Smooth muscle cell (in vitro differentiated cells): ENCODE measurements around the gene RNF145. TPM values are rescaled to one million over a fixed set of nuclear protein-coding genes. Genes with fewer than 3 reads are reported as not detected.

ENCODE experiments used
- DNase-seq: peaks from one replicate; lab custom pipeline; 2025; ENCODE audit not compliant: unreplicated experiment; lab: John Stamatoyannopoulos, UW
- H2AFZ ChIP-seq: fragments of 200-600 bp; sonication (generic); 2 replicates; pipeline ENCODE4 v1.6.0; 2016; ENCODE audit warnings: antibody characterized with exemption, low read depth, mild to moderate bottlenecking
- H3F3A ChIP-seq: fragments of 200-600 bp; sonication (generic); 2 replicates; pipeline ENCODE4 v1.6.0; 2017; ENCODE audit warnings: antibody characterized with exemption, low read depth
- H3K27ac ChIP-seq: fragments of 200-600 bp; sonication (generic); 2 replicates; pipeline ENCODE4 v1.5.1; 2016; ENCODE audit warnings: low read depth, mild to moderate bottlenecking
- H3K27me3 ChIP-seq: fragments of 200-600 bp; sonication (generic); 2 replicates; pipeline ENCODE4 v1.6.1; 2016; ENCODE audit warnings: low read depth, mild to moderate bottlenecking
- H3K36me3 ChIP-seq: fragments of 200-600 bp; sonication (generic); 2 replicates; pipeline ENCODE4 v1.5.1; 2016; ENCODE audit warnings: low read depth
- H3K4me1 ChIP-seq: fragments of 200-600 bp; sonication (generic); 2 replicates; pipeline ENCODE4 v1.5.1; 2016; ENCODE audit warnings: low read depth
- H3K4me2 ChIP-seq: fragments of 200-600 bp; sonication (generic); 2 replicates; pipeline ENCODE4 v1.6.0; 2016; ENCODE audit warnings: mild to moderate bottlenecking
- H3K4me3 ChIP-seq: fragments of 200-600 bp; sonication (generic); 2 replicates; pipeline ENCODE4 v1.5.1; 2016; ENCODE audit warnings: mild to moderate bottlenecking
- H3K79me2 ChIP-seq: fragments of 200-600 bp; sonication (generic); 2 replicates; pipeline ENCODE4 v1.6.0; 2016; ENCODE audit warnings: low read depth, mild to moderate bottlenecking
- H3K9ac ChIP-seq: fragments of 200-600 bp; sonication (generic); 2 replicates; pipeline ENCODE4 v1.6.0; 2016; ENCODE audit warnings: low read depth
- H3K9me3 ChIP-seq: fragments of 200-600 bp; sonication (generic); replicated peaks from 2 replicates; pipeline ENCODE4 v1.5.1; 2016; ENCODE audit warnings: low read depth
- H4K20me1 ChIP-seq: fragments of 200-600 bp; sonication (generic); 2 replicates; pipeline ENCODE4 v1.6.0; 2016; ENCODE audit warnings: low read depth
- CTCF ChIP-seq: fragments of 200-600 bp; sonication (generic); IDR thresholded peaks from 2 replicates; pipeline ENCODE4 v1.5.1; 2017; ENCODE audit warnings: borderline replicate concordance, mild to moderate bottlenecking, antibody characterized with exemption; ENCODE audit not compliant: insufficient read depth, poor library complexity, severe bottlenecking
- WGBS: methylation state at CpG from one replicate; pipeline ENCODE4 v1.1.7; 2016; ENCODE audit warnings: low lambda C conversion rate; 5-methylcytosine and 5-hydroxymethylcytosine counted together
- polyA plus RNA-seq: library from polyadenylated mRNA; unstranded; fragments of >200 nt; fragmentation: Nextera tagmentation; extraction: Ambion mirVana; gene quantifications from 2 replicates; pipeline ENCODE4 v1.2.1, GENCODE V29; 2016
- total RNA-seq: library from RNA; depleted of rRNA; stranded (reverse); fragments of >200 nt; gene quantifications from 2 replicates; pipeline ENCODE4 v1.2.3, GENCODE V29; 2014

RNF145 gene
- 74.3 and 74.8 TPM in 2 replicates for total RNA-seq
- 24.3 and 25.0 TPM in 2 replicates for polyA plus RNA-seq

GRCh38 chr5:159209438-159210209 is at the start of gene RNF145:
Gene RNF145, minus strand, starts transcription at chr5:159209553. Its CDS starts 5,936 bp downstream, at chr5:159203617.
- H3F3A ChIP-seq, result peaks cover 9% of the 10 kb centered on the region
- WGBS, result under 1% methylated on average over 63 of the region's 65 CpGs
- no peaks in the 10 kb centered on the region for H3K9me3 ChIP-seq
- H3K27ac ChIP-seq, result peak within 1 kb of the TSS; percentile 83
- peak within 1 kb of the TSS; percentile 92 for H3K4me2 ChIP-seq
- peak within 1 kb of the TSS; percentile 87 for H3K9ac ChIP-seq
- H3K4me3 ChIP-seq, result peak within 1 kb of the TSS; percentile 78
- peaks cover 29% of the 10 kb centered on the region for H4K20me1 ChIP-seq
- H3K27me3 ChIP-seq, result no peaks in the 10 kb centered on the region
- H3K79me2 ChIP-seq, result peaks cover 44% of the 10 kb centered on the region
- peaks cover 33% of the 10 kb centered on the region for H3K4me1 ChIP-seq
- H2AFZ ChIP-seq, result peak within 1 kb of the TSS; percentile 59
- TF ChIP-seq CTCF, result no peak
- peak; percentile 72 for DNase-seq
- H3K36me3 ChIP-seq, result no peaks in the 10 kb centered on the region

GRCh38 chr5:159258361-159258760 is 49.0 kb upstream of the RNF145 start:
- TF ChIP-seq CTCF, result no peak
- H3K4me3 ChIP-seq, result no peak overlapping the region
- no peak overlapping the region for H3K9ac ChIP-seq
- H3K4me2 ChIP-seq, result no peak overlapping the region
- no peaks in the 10 kb centered on the region for H3K36me3 ChIP-seq
- H3F3A ChIP-seq, result no peaks in the 10 kb centered on the region
- no peaks in the 10 kb centered on the region for H4K20me1 ChIP-seq
- H3K9me3 ChIP-seq, result no peaks in the 10 kb centered on the region
- no peak for DNase-seq
- no peak overlapping the region for H2AFZ ChIP-seq
- H3K27ac ChIP-seq, result no peak overlapping the region
- 90% methylated on average over 2 of the region's 2 CpGs for WGBS
- peaks cover 2% of the 10 kb centered on the region for H3K79me2 ChIP-seq
- peaks cover 12% of the 10 kb centered on the region for H3K27me3 ChIP-seq
- peaks cover 4% of the 10 kb centered on the region for H3K4me1 ChIP-seq

- TF ChIP-seq CTCF, result no peak
- Histone ChIP-seq H3K36me3 (no peaks in the 10 kb centered on the region), H3K4me3 (no peak overlapping the region), H2AFZ (no peak overlapping the region), H3K9me3 (no peaks in the 10 kb centered on the region), H3K4me1 (peaks cover 4% of the 10 kb centered on the region), H4K20me1 (no peaks in the 10 kb centered on the region), H3K27ac (no peak overlapping the region), H3K9ac (no peak overlapping the region), H3K27me3 (peaks cover 12% of the 10 kb centered on the region), H3K4me2 (no peak overlapping the region), H3K79me2 (no peaks in the 10 kb centered on the region), H3F3A (no peaks in the 10 kb centered on the region)
- no peak for DNase-seq
- 83% methylated on average over 6 of the region's 6 CpGs for WGBS
Measured at GRCh38 chr5:159257629-159258283, 48.4 kb upstream of the RNF145 start.

DNA sequence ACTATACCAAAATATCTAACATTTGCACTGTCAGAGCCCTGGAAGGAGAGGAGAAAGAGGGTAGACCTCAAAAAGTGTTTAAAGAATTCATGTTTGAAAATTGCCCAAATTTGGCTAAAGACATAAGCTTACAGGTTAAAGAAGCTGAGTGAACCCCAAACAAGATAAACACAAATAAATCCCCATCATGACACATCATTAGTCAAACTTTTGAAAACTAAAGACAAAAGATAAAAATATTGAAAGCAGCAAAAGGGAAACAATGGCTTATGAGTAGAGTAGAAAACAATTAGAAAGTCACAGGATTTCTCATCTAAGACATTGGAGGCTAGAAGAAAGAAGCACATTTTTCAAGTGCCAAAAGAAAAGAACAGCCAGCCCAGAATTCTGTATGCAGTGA is 47.7 kb upstream of the RNF145 start:
- Histone ChIP-seq H3K79me2 (no peaks in the 10 kb centered on the region), H3K27me3 (peaks cover 12% of the 10 kb centered on the region), H3K4me3 (no peak overlapping the region), H3K9me3 (no peaks in the 10 kb centered on the region), H3K9ac (no peak overlapping the region), H3F3A (no peaks in the 10 kb centered on the region), H3K27ac (no peak overlapping the region), H3K36me3 (no peaks in the 10 kb centered on the region), H2AFZ (no peak overlapping the region), H3K4me2 (no peak overlapping the region), H3K4me1 (no peaks in the 10 kb centered on the region), H4K20me1 (no peaks in the 10 kb centered on the region)
- no peak for TF ChIP-seq CTCF
- DNase-seq, result no peak
